Measurements from ENCODE around the gene APOL6.
"Not testable (repeated sequence)": the region's sequence is repeated elsewhere in the genome, so short reads cannot be mapped to it uniquely, and the experiment has no call there.

APOL6 gene

DNA sequence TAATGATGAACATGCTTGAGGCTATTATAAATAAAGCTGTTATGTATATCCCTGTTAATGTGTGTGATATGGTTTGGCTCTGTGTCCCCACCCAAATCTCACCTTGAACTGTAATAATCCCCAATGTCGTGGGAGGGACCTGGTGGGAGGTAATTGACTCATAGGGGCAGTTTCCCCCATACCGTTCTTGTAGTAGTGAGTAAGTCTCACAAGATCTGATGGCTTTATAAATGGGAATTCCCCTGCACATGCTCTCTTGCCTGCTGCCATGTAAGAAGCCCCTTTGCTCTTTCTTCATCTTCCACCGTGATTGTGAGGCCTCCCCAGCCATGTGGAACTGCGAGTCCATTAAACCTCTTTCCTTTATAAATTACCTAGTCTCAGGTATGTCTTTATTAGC lies 31.2 kb downstream of the APOL6 start:
- DNase-seq (ENCODE audit: low read depth): not testable (repeated sequence)

DNA sequence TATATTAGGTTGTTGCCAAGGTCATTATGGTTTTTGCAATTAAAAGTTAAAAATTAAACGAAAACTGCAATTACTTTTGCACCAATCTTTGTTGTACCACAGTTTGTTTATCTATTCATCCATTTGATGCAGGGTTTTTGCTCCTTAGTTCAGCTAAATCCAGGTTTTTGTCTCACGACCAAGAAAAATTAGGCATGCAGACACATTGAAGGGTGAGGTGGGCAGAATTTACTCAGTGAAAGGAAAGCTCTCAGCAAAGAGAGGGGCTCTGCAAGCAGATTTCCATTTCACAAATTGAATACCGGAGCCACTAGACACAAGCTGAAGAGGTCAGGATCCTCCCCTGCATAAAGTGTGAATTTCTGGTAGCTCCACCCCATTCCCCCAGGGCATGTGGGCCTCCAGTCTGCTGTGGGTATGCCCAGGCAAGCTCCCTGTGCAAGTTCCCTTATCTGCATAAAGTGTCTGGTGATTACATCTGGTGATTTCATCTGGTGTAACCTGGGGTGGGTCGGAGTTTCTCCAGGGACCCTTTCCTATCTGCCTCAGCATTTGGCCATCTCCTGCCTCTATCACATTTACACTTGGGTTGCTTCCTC lies 33.3 kb downstream of the APOL6 start:
- no peak for DNase-seq (ENCODE audit: low read depth)

DNA sequence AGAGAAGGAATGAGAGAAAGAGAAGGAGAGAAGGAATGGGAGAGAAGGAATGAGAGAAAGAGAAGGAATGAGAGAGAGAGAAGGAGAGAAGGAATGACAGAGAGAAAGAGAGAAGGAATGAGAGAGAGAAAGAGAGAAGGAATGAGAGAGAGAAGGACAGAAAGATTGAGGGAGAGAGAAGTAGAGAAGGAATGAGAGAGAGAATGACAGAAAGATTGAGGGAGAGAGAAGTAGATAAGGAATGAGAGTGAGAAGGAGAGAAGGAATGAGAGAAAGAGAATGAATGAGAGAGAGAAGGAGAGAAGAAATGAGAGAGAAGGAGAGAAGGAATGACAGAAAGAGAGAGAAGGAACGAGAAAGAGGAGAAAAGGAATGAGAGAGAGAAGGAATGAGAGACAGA lies 35.3 kb downstream of the APOL6 start:
- no peak for DNase-seq (ENCODE audit: low read depth)

DNA sequence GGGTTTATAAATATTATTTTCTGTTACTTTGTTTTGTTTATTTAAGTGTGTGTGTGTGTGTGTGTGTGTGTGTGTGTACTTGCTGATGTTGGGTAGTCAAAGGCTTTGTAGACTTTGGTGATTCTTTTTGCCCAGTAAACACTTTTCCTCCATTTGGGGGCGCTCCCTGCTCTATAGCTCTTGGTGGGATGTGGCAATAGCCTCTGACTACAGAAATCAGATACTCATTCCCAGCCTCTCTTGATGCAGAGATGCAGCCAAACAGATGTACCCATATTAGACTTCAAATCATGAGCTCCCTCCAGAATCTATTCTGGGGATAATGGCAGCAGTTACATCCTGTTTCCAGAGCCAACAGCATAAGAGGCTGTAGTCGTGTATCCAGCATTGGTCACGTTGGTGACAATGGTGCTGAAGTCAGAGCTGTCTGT lies 36.0 kb downstream of the APOL6 start:
- DNase-seq (ENCODE audit: low read depth): peak; percentile 15

DNA sequence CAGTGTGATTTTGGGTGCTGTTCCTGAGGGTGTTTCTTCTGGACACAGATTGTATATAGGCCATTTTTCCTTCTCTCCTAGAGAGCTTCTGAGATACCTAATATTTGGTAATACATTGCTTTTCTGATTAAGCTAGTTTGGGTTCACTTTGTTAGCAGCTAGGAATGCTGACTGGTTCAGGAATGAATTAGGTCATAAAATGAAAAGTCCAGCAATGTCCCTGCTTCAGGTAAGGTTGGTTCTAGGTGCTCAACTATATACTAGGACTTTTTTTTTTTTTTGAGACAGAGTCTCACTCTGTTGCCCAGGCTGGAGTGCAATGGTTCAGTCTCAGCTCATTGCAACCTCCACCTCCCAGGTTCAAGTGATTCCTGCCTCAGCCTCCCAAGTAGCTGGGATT lies 36.5 kb downstream of the APOL6 start:
- DNase-seq (ENCODE audit: low read depth): no peak

DNA sequence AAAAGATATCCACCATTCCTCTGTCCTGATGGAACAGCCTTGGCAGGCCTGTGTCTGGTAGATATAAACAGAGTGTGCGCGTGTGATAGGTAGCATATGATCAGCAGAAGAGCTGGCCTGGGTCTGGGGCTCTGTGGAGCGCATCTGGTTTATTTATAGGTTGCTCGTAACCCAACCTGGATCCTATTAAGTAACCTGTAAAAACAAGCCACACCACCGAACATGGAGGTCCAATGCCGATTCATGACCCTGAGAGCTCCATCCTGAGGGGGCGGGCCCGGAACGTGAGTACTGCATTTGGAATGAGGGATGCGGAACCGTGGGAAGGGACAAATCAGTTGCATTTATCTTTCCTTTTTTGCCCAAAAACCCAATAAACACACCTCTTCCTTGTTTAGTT lies 37.5 kb downstream of the APOL6 start:
- no peak for DNase-seq (ENCODE audit: low read depth)

DNA sequence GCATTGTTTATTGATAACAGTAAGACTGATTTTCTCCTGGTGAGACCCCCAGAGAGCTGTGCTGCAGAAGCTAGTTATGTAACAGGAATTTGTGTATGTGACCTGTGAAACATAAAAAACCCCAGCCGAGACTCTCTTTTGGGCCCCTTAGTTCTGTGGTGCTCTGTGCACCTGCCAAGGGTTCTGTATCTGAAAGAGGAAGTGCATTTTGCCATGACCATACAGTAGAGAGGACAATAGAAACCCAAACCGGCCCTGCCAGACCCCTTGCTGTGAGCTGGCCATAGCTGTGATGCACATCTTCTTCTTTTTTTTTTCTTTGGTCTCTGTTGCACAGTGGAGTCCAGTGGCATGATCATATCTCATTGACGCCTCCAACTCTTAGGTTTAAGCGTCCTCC lies 38.1 kb downstream of the APOL6 start:
- no peak for DNase-seq (ENCODE audit: low read depth)

DNA sequence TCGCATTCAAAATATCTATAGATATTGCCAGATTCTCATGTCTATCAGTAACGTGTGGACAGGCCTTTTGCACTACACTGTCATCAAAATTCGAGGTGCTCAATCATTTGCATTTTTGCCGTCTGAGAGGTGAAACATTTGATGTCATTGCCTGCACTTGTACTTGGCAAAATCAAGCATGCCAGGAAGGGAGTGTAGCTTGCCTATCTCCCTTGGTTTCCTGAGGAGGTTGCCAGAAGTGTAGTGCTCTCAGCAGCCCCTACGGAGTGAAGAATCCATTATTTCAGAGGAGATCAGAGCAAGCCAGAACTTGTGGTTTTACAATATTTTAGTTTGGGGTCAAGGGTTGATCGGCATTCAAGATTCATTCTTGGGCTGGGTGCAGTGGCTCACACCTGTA lies 39.2 kb downstream of the APOL6 start:
- no peak for DNase-seq (ENCODE audit: low read depth)

DNA sequence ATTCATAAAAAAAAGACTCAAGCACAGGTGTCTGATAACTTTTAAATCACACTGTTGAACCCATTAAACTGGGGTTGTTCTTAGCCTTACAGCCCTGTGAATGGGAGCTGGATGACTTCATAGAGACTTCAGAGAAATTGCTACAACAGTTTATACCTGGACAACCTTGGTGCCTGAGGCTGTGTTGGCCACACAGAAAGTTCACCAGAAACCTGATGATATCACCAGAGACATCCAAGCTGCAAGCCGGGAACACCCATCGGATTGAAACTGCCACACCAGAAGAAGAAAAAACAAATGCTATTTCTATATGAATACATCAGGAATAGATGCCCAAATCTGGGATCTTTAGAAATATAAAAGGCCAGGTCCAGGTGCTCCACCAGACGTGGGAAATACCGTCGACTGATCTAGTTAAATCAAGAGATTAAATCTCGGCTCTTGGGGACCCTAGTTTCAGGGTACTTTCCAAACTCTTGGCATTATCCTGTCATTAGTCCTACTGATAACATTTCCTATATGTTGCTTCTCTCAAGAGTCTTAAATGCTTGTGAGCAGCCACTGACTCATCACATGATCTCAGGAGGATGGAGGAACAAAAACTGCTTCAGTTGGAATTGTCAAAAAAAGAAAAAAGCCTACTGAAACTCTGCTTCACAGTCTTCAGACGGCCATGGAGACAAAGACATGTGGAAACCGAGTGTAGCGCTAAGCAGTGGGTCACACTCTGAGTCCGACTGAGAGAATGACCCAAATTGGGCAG lies 40.8 kb downstream of the APOL6 start:
- DNase-seq (ENCODE audit: low read depth): no peak

DNA sequence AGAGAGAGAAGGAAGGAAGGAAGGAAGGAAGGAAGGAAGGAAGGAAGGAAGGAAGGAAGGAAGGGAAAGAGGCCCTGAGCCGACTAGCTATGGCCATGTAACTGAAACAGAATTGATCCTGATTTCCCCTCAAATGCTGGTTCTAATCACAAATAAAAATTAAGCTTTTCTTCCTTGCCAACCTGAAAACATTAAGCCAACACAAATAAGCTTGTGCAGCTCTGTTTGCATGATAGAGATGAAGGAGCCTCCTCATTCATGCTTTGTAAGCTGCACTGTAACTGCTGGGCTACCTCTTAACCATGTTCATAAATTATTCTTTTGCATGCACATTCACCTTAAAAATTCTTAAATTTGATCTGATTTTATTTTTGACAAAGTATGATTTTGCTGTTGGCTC lies 41.8 kb downstream of the APOL6 start:
- no peak for DNase-seq (ENCODE audit: low read depth)

DNA sequence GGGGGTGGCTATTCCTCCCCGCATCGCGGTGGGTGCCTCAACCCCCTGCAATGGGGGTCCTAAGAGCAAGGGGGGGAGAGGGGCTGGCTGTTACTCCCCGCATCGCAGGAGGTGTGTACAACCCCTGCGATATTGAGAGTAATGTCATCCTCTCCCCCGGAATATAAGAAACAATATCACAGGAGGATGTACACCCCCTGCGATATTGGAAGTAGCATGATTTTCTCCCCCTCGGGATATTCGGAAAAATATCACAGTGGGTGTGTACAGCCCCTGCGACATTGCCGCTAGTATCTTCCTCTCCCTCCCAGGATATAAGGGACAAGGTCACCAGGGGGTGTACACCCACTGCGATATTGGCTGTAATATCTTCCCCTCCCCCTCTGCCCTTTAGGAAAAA lies 47.0 kb downstream of the APOL6 start:
- DNase-seq (ENCODE audit: low read depth): no peak

DNA sequence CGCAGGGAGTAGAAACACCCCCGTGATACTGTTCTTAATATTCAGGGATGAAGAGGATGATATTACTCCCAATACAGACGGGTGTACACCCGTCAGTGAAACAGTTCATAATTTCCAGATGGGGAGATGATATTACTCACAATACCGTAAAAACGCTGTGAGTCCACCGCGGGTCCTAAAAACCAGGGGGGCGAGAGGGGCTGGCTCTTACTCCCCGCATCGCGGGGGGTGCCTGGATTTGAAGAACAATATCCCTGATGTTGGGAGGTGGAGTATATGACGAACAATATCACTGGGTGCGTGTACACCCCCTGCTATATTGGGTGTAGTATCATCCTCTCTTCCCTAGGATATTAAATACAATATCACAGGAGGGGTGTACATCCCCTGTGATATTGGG lies 48.9 kb downstream of the APOL6 start:
- no peak for DNase-seq (ENCODE audit: low read depth)

DNA sequence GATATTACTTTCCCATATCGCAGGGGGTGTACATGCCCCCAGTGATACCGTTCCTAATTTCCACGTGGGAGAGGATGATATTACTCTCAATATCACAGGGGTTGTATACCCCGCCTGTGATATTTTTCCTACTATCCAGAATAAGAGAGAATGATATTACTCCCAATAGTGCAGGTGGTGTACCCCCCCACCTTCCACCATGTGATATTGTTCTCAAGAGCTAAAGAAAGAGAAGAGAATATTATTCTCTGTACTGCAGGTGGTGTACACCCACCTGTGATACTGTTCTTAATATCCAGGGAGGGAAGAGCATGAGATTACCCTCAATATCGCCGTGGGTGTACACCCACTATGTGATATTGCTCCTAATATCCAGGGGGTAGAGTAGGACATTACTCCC lies 51.6 kb downstream of the APOL6 start:
- not testable (repeated sequence) for DNase-seq (ENCODE audit: low read depth)

DNA sequence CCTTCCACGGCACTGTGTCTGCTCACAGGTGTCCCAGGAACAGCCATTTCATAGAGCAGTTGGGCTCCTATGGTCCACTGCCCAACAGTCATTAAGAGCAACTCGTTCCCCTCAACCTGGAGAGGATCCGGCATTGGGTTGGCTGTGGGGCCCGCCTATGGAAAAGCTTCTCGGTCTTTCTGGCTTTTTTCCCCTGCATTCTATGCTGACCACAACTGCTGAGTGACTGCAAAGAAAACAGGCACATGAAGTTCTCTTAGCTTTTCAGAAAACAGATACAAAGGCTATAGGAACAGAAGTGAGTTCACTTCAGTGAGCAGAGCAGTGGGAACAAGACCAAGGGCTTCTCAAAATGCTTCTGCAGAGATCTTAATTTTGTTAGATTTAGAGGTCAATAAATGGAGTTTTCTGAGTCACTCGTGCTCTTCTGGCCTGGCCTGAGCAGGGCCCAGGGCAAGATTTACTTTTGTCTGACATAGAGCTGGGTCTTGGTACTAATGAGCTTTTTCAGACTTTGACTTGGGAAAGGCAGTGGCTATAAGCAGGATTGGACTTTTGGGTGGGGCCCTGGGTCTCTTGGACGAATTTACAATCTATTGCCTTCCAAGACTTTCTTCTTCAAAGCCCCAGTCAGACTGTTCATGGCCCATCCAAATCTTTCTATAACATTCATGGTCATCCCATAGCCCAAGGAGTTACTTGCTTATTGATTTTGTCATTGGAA lies 55.8 kb downstream of the APOL6 start:
- no peak for DNase-seq (ENCODE audit: low read depth)

DNA sequence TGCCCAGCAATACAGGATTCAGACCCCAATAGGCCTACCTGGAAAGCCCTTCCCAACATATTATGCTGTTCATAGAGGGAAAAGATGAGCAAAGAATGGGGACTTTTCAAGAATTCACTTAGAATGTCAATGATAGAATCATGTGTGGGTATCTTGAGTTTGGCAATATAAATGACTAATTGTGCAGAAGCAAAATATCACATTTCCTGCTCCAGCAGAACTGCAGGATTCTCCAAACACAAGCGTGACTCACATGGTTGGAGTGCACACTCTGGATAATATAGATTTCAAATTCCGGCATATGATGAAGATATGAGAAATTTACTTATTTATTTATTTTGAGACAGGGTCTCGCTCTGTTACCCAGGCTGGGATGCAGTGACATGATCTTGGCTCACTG lies 56.9 kb downstream of the APOL6 start:
- peak; percentile 40 for DNase-seq (ENCODE audit: low read depth)

DNA sequence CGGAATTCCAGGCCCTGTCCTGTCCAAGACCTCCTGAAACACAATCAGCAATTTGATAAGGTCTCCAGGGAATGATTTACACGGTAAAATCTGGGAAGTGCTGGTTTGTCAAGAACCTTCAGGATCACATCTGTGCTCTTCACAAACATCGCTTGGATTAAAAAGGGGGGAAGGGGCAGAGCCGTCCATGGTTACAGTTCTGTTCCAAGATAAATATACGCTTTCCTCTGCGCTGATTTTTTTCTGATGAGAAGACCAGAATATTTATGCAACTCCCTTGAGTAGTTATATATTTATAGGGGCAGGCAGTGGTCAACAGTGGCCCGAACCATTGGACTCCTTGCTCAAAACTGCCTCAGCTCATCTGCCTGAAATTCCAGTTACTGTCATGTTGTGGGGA lies 60.2 kb downstream of the APOL6 start:
- DNase-seq (ENCODE audit: low read depth): no peak

DNA sequence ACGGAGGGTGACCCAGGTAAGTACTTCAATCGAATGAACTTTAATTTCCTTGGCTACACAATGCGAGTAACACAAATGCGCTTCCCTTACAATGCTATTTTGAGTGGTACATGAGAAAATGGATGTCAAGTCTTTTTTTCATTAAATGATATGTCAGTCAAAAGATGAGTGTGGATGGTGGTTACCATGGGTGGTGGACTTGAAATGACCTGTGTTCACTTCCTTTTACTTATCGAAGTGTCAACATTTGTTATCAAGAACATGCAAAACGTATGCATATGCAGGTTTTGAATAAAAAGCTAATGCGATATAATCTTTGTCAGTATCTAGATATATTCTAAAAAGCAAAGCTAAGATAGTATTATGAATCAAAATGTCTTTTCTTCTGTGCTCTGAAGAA lies 60.7 kb downstream of the APOL6 start:
- no peak for DNase-seq (ENCODE audit: low read depth)

DNA sequence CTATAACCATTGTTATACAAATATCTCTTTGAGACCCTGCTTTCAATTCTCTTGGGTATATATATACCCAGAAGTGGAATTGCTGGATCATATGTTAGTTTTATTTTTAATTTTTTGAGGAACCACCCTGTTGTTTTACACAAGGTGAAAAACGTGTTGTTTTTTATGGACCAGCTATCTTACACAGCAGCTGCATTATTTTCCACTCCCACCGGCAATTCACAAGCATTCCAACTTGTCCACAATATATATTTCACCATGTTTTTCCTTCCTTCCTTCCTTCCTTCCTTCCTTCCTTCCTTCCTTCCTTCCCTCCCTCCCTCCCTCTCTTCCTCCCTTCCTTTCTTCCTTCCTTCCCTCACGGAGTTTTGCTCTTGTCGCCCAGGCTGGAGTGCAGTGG lies 63.1 kb downstream of the APOL6 start:
- no peak for DNase-seq (ENCODE audit: low read depth)

DNA sequence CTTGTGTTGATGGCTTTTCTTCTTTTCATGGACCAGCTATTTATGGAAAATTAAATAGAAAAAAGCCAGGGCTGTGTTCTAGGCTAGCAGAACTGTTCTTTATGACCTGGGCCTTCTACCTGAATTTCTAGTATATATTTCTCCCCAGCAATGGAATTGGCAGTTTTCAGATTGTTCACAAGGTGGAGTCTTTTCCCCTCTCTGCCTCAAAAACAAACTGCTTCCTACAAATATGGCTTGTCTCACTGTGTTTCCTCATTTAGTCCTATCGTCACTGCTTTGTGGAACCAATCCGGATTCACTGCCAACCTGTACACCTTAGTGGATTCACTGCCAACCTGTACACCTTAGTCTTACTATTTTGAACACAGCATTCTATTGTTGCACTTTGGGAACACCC lies 64.4 kb downstream of the APOL6 start:
- DNase-seq (ENCODE audit: low read depth): no peak

DNA sequence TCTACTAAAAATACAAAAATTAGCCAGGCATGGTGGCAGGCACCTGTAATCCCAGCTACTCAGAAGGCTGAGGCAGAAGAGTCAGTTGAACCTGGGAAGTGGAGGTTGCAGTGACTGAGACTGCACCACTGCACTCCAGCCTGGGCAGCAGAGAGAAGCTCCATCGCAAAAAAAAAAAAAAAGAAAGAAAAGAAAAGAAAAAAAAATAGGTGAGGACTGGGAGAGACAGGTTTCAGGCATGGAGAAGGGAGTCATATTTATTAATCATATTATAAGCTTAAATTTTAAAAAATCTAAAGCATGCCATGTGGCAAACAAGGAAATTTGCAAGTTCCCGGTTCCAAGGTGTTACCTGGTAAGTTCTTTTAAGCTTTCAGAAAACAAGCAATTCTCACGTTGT lies 69.3 kb downstream of the APOL6 start, which contains the start of gene APOL5:
Gene APOL5, plus strand, starts transcription at position 301 of the 400 bp plus-strand sequence. Its CDS starts 0 bp downstream, at position 301.
- no peak for DNase-seq (ENCODE audit: low read depth)

Measured in GM04503 (cell line).